Measurements from ENCODE around the gene ZNF530. TPM values are rescaled to one million over a fixed set of nuclear protein-coding genes. Genes with fewer than 3 reads are reported as not detected.

The ZNF530 gene
- total and polyA plus RNA-seq, 12 donors = 3.2 to 5.8 (median 4.5) TPM

DNA sequence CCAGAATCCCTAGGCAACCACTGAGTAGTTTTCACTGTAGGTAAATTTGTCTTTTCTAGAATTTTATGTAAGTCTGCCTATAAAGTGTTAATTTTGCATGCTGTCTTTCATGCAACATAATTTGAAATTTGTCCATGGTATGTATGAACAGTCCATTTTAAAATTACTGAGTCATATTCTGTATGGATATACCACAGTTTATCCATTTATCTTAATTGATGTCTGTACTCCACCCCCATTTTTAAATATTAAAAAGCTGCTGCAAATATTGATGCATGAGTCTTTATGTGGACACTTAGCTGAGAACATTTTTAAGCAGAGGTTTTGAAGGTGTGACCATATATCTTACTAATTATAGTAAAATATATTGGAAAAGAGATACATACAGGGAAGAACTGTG is 23.4 kb downstream of the ZNF530 start:
- H3K4me3 ChIP-seq = no peak overlapping the region
- no peak for DNase-seq
- TF ChIP-seq, protein P1, sequence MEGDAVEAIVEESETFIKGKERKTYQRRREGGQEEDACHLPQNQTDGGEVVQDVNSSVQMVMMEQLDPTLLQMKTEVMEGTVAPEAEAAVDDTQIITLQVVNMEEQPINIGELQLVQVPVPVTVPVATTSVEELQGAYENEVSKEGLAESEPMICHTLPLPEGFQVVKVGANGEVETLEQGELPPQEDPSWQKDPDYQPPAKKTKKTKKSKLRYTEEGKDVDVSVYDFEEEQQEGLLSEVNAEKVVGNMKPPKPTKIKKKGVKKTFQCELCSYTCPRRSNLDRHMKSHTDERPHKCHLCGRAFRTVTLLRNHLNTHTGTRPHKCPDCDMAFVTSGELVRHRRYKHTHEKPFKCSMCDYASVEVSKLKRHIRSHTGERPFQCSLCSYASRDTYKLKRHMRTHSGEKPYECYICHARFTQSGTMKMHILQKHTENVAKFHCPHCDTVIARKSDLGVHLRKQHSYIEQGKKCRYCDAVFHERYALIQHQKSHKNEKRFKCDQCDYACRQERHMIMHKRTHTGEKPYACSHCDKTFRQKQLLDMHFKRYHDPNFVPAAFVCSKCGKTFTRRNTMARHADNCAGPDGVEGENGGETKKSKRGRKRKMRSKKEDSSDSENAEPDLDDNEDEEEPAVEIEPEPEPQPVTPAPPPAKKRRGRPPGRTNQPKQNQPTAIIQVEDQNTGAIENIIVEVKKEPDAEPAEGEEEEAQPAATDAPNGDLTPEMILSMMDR (IDR thresholded peaks at IDR 0.05) = no peak
- H3K27ac ChIP-seq = no peak overlapping the region
- H3K4me1 ChIP-seq = no peaks in the 10 kb centered on the region
- no peaks in the 10 kb centered on the region for H3K27me3 ChIP-seq
- no peak for ATAC-seq
- H3K9me3 ChIP-seq = peaks cover 4 to 100% (median 94%) of the 10 kb centered on the region in 11 donors
- H3K36me3 ChIP-seq = peaks cover 16 to 73% (median 53%) of the 10 kb centered on the region in 9 donors
- intact Hi-C loops (cut with DNase I) = no loop called here

GRCh38 chr19:57632987-57633831 is 33.5 kb downstream of the ZNF530 start, which contains the start of gene ZNF211:
Gene ZNF211 (plus strand): TSS chr19:57633168. CDS start chr19:57633347, 179 bp downstream.
- Histone ChIP-seq H3K27ac (peak within 1 kb of the TSS; percentile 38 to 91 (median 86)), H3K9me3 (peaks cover 0 to 57% (median 24%) of the 10 kb centered on the region in 11 donors), H3K4me3 (peak within 1 kb of the TSS; percentile 65 to 98 (median 92)), H3K27me3 (no peaks in the 10 kb centered on the region), H3K4me1 (peaks cover 5 to 18% (median 12%) of the 10 kb centered on the region in 9 donors), H3K36me3 (peaks cover 0 to 53% (median 35%) of the 10 kb centered on the region in 9 donors)
- peak; percentile 92 to 95 for DNase-seq
- TF ChIP-seq, protein P1 (IDR thresholded peaks at IDR 0.05) = peak in 3 of 9 donors; percentile 20 to 25 (median 25)
- WGBS, 2 donors = 1% methylated on average over 52 to 59 of the region's 59 CpGs
- ATAC-seq = peak; percentile 100
- intact Hi-C loops (cut with DNase I) = loop anchor here in 3 of 10 donors (1.0 to 5.0 kb wide), 4 partner anchors 18 to 54 kb away; partner anchors contain the start of genes ZNF134 (in 2 of the 3), ZNF416 (in 1 of the 3) and ZNF530 (in 1 of the 3)

- TF ChIP-seq, protein P1 (IDR thresholded peaks at IDR 0.05) = no peak
- ATAC-seq (peak in 7 of 8 donors; percentile 3 to 37 (median 27)), DNase-seq (no peak)
- Histone ChIP-seq H3K27me3 (no peaks in the 10 kb centered on the region), H3K4me1 (peaks cover 5 to 18% (median 12%) of the 10 kb centered on the region in 9 donors), H3K4me3 (peak overlapping the region; percentile 65 to 98 (median 92)), H3K36me3 (peaks cover 0 to 58% (median 41%) of the 10 kb centered on the region in 9 donors), H3K9me3 (peaks cover 0 to 57% (median 26%) of the 10 kb centered on the region in 11 donors), H3K27ac (peak overlapping the region in 7 of 10 donors; percentile 81 to 91 (median 88))
- intact Hi-C loops (cut with DNase I) = loop anchor here in 3 of 10 donors (1.0 to 5.0 kb wide), 4 partner anchors 19 to 55 kb away; partner anchors contain the start of genes ZNF134 (in 2 of the 3), ZNF416 (in 1 of the 3) and ZNF530 (in 1 of the 3)
- WGBS, 2 donors = 38 to 45% methylated on average over 6 of the region's 6 CpGs
Measured at GRCh38 chr19:57633832-57634131, 34.1 kb downstream of the ZNF530 start.

DNA sequence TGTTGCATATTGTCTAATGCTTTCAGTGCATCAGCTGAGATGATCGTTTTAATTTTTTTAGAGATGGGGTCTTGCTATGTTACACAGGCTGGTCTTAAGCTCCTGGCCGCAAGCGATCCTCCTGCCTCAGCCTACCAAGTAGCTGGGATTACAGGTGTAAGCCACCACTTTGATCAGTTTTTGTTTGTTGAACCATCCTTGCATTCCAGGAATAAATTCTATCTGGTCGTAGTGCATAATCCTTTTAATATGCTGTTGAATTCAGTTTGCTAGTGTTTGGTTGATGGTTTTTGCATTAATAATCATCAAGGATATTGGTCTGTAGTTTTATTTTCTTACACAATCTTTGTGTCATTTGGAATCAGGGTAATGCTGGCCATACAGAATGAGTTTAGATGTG is 37.7 kb downstream of the ZNF530 start:
- DNase-seq = no peak
- WGBS, 2 donors = 97% methylated on average over 4 of the region's 4 CpGs
- Histone ChIP-seq H3K36me3 (peaks cover 8 to 82% (median 77%) of the 10 kb centered on the region in 9 donors), H3K9me3 (peaks cover 0 to 76% (median 52%) of the 10 kb centered on the region in 11 donors), H3K4me3 (no peak overlapping the region), H3K27me3 (no peaks in the 10 kb centered on the region), H3K4me1 (peaks cover 5 to 19% (median 12%) of the 10 kb centered on the region in 9 donors), H3K27ac (no peak overlapping the region)
- TF ChIP-seq, protein P1 (IDR thresholded peaks at IDR 0.05) = no peak
- no peak for ATAC-seq
- intact Hi-C loops (cut with DNase I) = no loop called here
